Fibroblast of lung (primary cell): ENCODE results near the gene NUB1. TPM values are rescaled to one million over a fixed set of nuclear protein-coding genes. Genes with fewer than 3 reads are reported as not detected.

Experiments used
- DNase-seq, 2 donors: peaks; one replicate each; pipeline versions ENCODE4 v3.0.0 to v3.0.0-alpha.2; 2010; ENCODE audit warnings: low read depth in 2 of 2
- H2AFZ ChIP-seq: 2 replicates; pipeline ENCODE4 v1.5.1; 2012; ENCODE audit warnings: low read length, control low read depth, inconsistent platforms
- H3K27ac ChIP-seq: 2 replicates; pipeline ENCODE4 v1.5.1; 2011; ENCODE audit warnings: low read length, control low read depth; ENCODE audit not compliant: insufficient read depth
- H3K27me3 ChIP-seq: 2 replicates; pipeline ENCODE4 v1.5.1; 2011; ENCODE audit warnings: mild to moderate bottlenecking, low read length; ENCODE audit not compliant: control insufficient read depth, insufficient read depth
- H3K36me3 ChIP-seq: 2 replicates; pipeline ENCODE4 v1.5.1; 2011; ENCODE audit warnings: low read length; ENCODE audit not compliant: control insufficient read depth, insufficient read depth
- H3K4me1 ChIP-seq: 2 replicates; pipeline ENCODE4 v1.5.1; 2011; ENCODE audit warnings: low read length; ENCODE audit not compliant: control insufficient read depth, insufficient read depth; ENCODE audit errors: extremely low read depth
- H3K4me2 ChIP-seq: 2 replicates; pipeline ENCODE4 v1.5.1; 2011; ENCODE audit warnings: low read length, control low read depth; ENCODE audit not compliant: insufficient read depth; ENCODE audit errors: extremely low read depth
- H3K4me3 ChIP-seq, 4 experiments: fragments of 200-600 bp in 1 of 4; sonication (generic) in 1 of 4; replicated peaks in 1 of 4; 2 replicates each; pipeline ENCODE4 v1.5.1; 2011 to 2016; ENCODE audit warnings: low read length in 4 of 4, low read depth in 3 of 4, mild to moderate bottlenecking in 3 of 4, control low read depth in 2 of 4, inconsistent platforms in 1 of 4, mixed read lengths in 1 of 4; ENCODE audit not compliant: insufficient read depth in 1 of 4; ENCODE audit errors: control extremely low read depth in 1 of 4
- H3K79me2 ChIP-seq: 2 replicates; pipeline ENCODE4 v1.5.1; 2012; ENCODE audit warnings: mild to moderate bottlenecking, low read length, inconsistent platforms; ENCODE audit not compliant: control insufficient read depth, insufficient read depth
- H3K9ac ChIP-seq: 2 replicates; pipeline ENCODE4 v1.5.1; 2011; ENCODE audit warnings: mild to moderate bottlenecking, low read length, control low read depth; ENCODE audit not compliant: insufficient read depth
- H3K9me3 ChIP-seq: 2 replicates; pipeline ENCODE4 v1.5.1; 2012; ENCODE audit warnings: low read depth, low read length; ENCODE audit not compliant: control insufficient read depth, insufficient read depth
- H4K20me1 ChIP-seq: 2 replicates; pipeline ENCODE4 v1.5.1; 2011; ENCODE audit warnings: low read length; ENCODE audit not compliant: control insufficient read depth, insufficient read depth; ENCODE audit errors: extremely low read depth
- EZH2 ChIP-seq: IDR thresholded peaks from 2 replicates; pipeline ENCODE4 v1.5.1; 2012; ENCODE audit warnings: low read length, control low read depth, mild to moderate bottlenecking; ENCODE audit errors: missing control alignments
- polyA plus RNA-seq, 2 donors: library from polyadenylated mRNA; depleted of rRNA in 1 of 2; stranded (reverse) in 1 of 2; unstranded in 1 of 2; fragments of >200 nt; gene quantifications; 2 replicates each; pipeline ENCODE4 v1.2.1, GENCODE V29; 2011 to 2012; ENCODE audit warnings: missing spikeins in 1 of 2
- total RNA-seq: library from RNA; depleted of rRNA; stranded (reverse); fragments of >200 nt; gene quantifications from 2 replicates; pipeline ENCODE4 v1.2.1, GENCODE V29; 2014
- TF ChIP-seq, protein P1 (sequence below), 2 donors: IDR thresholded peaks in 1 of 2; conservative IDR thresholded peaks in 1 of 2; 1 replicate in 1 of 2; 2 replicates in 1 of 2; pipeline ENCODE4 v1.5.1; 2011 to 2012; ENCODE audit warnings: low read length in 2 of 2, control low read depth in 1 of 2, inconsistent platforms in 1 of 2, low read depth in 1 of 2, mild to moderate bottlenecking in 1 of 2

The NUB1 gene
- total and polyA plus RNA-seq, 2 donors (not counting 1 experiment from before 2014, with no cell fraction given), result 44.4 to 77.7 TPM

DNA sequence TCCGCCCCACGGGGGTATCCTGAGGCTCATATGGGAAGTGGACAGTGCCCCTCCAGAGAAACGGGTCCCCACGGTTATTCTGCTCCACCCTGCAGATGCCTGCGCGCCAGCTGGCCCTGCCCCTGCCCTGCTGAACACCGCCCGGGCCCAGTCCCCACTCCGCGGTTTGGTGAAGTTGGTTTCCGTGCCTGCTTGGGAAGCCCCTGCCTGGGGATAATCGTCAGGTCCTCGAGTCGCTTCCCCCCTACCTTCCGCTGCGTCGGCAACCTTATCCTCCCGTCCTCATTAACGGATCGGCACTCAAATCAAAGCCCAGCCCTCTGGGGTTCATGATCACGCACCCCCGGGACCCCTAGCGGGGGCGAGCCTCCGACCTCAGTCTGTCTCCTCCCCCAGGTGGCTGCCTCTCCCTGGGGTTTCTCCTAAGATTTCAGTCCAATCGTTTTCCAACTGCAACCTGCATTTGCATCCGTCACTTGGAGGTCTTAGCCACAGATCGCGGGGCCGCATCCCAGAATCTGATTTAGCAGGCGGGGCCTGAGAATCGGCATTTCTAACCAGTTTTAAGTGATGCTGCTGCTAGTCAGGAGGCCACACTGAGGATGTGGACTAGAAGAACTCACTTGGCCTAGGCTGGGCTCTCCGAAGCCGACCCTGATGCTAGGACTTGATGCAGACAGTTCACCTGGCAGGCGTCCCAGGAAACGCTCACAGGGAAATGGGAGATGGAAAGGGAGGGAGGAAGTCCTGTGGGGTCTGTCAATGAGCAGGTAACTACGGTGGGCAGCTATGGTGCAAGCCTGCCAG lies 40.7 kb downstream of the NUB1 start:
- Histone ChIP-seq H3K27me3 (peaks cover 22% of the 10 kb centered on the region), H4K20me1 (no peaks in the 10 kb centered on the region), H2AFZ (no peak overlapping the region), H3K4me2 (no peak overlapping the region), H3K79me2 (no peaks in the 10 kb centered on the region), H3K27ac (no peak overlapping the region), H3K9me3 (no peaks in the 10 kb centered on the region), H3K4me3 (no peak overlapping the region), H3K36me3 (no peaks in the 10 kb centered on the region), H3K4me1 (no peaks in the 10 kb centered on the region), H3K9ac (no peak overlapping the region)
- DNase-seq, result no peak
- TF ChIP-seq EZH2, result peak; percentile 5
- TF ChIP-seq, protein P1, sequence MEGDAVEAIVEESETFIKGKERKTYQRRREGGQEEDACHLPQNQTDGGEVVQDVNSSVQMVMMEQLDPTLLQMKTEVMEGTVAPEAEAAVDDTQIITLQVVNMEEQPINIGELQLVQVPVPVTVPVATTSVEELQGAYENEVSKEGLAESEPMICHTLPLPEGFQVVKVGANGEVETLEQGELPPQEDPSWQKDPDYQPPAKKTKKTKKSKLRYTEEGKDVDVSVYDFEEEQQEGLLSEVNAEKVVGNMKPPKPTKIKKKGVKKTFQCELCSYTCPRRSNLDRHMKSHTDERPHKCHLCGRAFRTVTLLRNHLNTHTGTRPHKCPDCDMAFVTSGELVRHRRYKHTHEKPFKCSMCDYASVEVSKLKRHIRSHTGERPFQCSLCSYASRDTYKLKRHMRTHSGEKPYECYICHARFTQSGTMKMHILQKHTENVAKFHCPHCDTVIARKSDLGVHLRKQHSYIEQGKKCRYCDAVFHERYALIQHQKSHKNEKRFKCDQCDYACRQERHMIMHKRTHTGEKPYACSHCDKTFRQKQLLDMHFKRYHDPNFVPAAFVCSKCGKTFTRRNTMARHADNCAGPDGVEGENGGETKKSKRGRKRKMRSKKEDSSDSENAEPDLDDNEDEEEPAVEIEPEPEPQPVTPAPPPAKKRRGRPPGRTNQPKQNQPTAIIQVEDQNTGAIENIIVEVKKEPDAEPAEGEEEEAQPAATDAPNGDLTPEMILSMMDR (conservative IDR thresholded peaks at IDR 0.05 in 1 of 2, IDR thresholded peaks at IDR 0.05 in 1 of 2; ENCODE audit: low read depth in 1 of 2, low read length in 2 of 2), result no peak

DNA sequence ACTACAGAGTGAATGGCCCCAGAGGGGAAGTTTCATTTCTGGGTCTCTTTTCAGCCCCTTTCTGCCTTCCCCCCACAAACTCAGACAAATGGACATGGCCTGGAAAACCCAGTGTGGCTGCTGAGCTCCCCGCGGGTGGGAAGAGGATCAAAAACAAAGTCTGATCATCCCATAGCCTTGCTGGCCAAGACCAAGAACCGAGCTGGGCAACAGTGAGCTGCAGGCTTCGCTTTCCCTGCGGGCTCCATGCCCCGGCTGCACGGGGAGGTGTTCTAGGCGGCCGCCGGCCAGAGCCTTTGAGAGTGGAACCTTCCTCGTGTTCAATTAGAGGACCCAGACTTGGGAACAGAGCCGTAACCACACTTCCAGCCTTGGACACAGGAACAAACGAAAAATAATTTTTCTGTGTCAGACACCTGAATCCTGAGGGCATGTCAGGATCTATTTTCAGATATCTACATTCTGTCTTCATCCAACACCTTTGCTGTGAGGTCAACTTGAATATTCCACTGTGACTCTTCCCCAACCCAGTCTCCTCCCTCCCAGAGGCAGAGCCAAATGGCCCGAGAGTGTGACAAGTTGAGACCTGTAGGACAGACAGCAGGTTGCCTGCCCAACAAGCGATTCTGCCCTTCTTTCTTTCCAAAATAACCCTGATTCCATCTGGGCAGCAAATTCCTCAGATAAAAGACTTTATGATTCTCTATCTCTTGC lies 42.2 kb downstream of the NUB1 start:
- no peaks in the 10 kb centered on the region for H3K36me3 ChIP-seq
- H3K4me1 ChIP-seq, result no peaks in the 10 kb centered on the region
- H3K9ac ChIP-seq, result no peak overlapping the region
- H3K79me2 ChIP-seq, result no peaks in the 10 kb centered on the region
- no peak overlapping the region for H3K4me2 ChIP-seq
- no peak overlapping the region for H3K4me3 ChIP-seq
- DNase-seq, result no peak
- H3K27ac ChIP-seq, result no peak overlapping the region
- H2AFZ ChIP-seq, result no peak overlapping the region
- H3K9me3 ChIP-seq, result no peaks in the 10 kb centered on the region
- H4K20me1 ChIP-seq, result no peaks in the 10 kb centered on the region
- TF ChIP-seq, protein P1 (conservative IDR thresholded peaks at IDR 0.05 in 1 of 2, IDR thresholded peaks at IDR 0.05 in 1 of 2; ENCODE audit: low read depth in 1 of 2, low read length in 2 of 2), result no peak
- no peak for TF ChIP-seq EZH2
- H3K27me3 ChIP-seq, result peaks cover 22% of the 10 kb centered on the region

DNA sequence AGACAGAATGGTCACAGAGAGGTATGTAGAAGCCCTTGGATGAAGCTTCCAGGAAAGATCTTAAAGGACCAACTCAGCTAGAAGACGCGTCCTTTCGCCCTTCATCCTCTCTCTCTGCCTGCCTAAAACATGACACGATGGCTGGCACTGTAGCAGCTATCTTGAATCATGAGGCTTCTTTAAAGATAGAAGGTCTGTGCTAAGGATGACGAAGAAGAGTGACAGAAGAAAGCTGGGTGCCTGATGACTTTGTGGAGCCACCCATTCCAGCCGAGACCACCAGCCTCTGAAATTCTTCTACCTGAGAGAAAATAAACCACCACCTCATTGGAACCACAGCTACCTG lies 42.7 kb downstream of the NUB1 start:
- Histone ChIP-seq H3K9ac (no peak overlapping the region), H2AFZ (no peak overlapping the region), H3K9me3 (no peaks in the 10 kb centered on the region), H3K36me3 (no peaks in the 10 kb centered on the region), H3K79me2 (no peaks in the 10 kb centered on the region), H3K4me2 (no peak overlapping the region), H3K27me3 (peaks cover 22% of the 10 kb centered on the region), H4K20me1 (no peaks in the 10 kb centered on the region), H3K27ac (no peak overlapping the region), H3K4me3 (no peak overlapping the region), H3K4me1 (no peaks in the 10 kb centered on the region)
- no peak for DNase-seq
- TF ChIP-seq EZH2, result no peak
- TF ChIP-seq, protein P1 (conservative IDR thresholded peaks at IDR 0.05 in 1 of 2, IDR thresholded peaks at IDR 0.05 in 1 of 2; ENCODE audit: low read depth in 1 of 2, low read length in 2 of 2), result no peak
